Measurements from ENCODE around the gene KIF14. TPM values are rescaled to one million over a fixed set of nuclear protein-coding genes. Genes with fewer than 3 reads are reported as not detected.

The KIF14 gene
- total RNA-seq, 1 experiment from 2014 or later = 39.7 TPM

- intact Hi-C loops (cut with micrococcal nuclease; ENCODE audit: unreplicated experiment) = no loop called here
- H3K4me1 ChIP-seq (ENCODE audit: insufficient read depth, low read length, poor library complexity, severe bottlenecking) = no peaks in the 10 kb centered on the region
- ChIA-PET CTCF (no interaction called here), POLR2A (ENCODE audit: low non-redundant PET) (no interaction called here)
- DNase-seq (ENCODE audit: low spot score) = no peak
- H3K36me3 ChIP-seq (ENCODE audit: insufficient read depth, low read length, poor library complexity, severe bottlenecking) = peaks cover 11% of the 10 kb centered on the region
- no peaks in the 10 kb centered on the region for H3K9me3 ChIP-seq (ENCODE audit: low read depth, low read length, poor library complexity, severe bottlenecking)
- no peaks in the 10 kb centered on the region for H3K27me3 ChIP-seq (replicated peaks; ENCODE audit: insufficient read depth, low read depth, low read length, poor library complexity)
- no peak overlapping the region for H3K27ac ChIP-seq (ENCODE audit: low read depth, low read length, poor library complexity, severe bottlenecking)
- no peak for TF ChIP-seq EZH2 (IDR thresholded peaks at IDR 0.05; ENCODE audit: borderline replicate concordance, low read depth, low read length, poor library complexity, severe bottlenecking)
- TF ChIP-seq CTCF (conservative IDR thresholded peaks at IDR 0.05; ENCODE audit: low read depth, low read length) = no peak
- H3K4me3 ChIP-seq (ENCODE audit: low read depth, low read length, poor library complexity, severe bottlenecking) = no peak overlapping the region
- no TSS peak for BruUV-seq (replicated peaks)
These were observed 34.1 kb upstream of the KIF14 start for GRCh38 chr1:200654660-200655059.

GRCh38 chr1:200653022-200653462 is 32.5 kb upstream of the KIF14 start:
- Histone ChIP-seq H3K4me3 (ENCODE audit: low read depth, low read length, poor library complexity, severe bottlenecking) (no peak overlapping the region), H3K27me3 (replicated peaks; ENCODE audit: insufficient read depth, low read depth, low read length, poor library complexity) (no peaks in the 10 kb centered on the region), H3K27ac (ENCODE audit: low read depth, low read length, poor library complexity, severe bottlenecking) (no peak overlapping the region), H3K36me3 (ENCODE audit: insufficient read depth, low read length, poor library complexity, severe bottlenecking) (peaks cover 10% of the 10 kb centered on the region), H3K4me1 (ENCODE audit: insufficient read depth, low read length, poor library complexity, severe bottlenecking) (no peaks in the 10 kb centered on the region), H3K9me3 (ENCODE audit: low read depth, low read length, poor library complexity, severe bottlenecking) (no peaks in the 10 kb centered on the region)
- no peak for DNase-seq (ENCODE audit: low spot score)
- intact Hi-C loops (cut with micrococcal nuclease; ENCODE audit: unreplicated experiment) = no loop called here
- POLR2A ChIA-PET (ENCODE audit: low non-redundant PET) = no interaction called here
- no TSS peak for BruUV-seq (replicated peaks)
- CTCF ChIA-PET = no interaction called here
- TF ChIP-seq EZH2 (IDR thresholded peaks at IDR 0.05; ENCODE audit: borderline replicate concordance, low read depth, low read length, poor library complexity, severe bottlenecking) (no peak), CTCF (conservative IDR thresholded peaks at IDR 0.05; ENCODE audit: low read depth, low read length) (no peak)

- CTCF ChIA-PET = no interaction called here
- no peak overlapping the region for H3K4me3 ChIP-seq (ENCODE audit: low read depth, low read length, poor library complexity, severe bottlenecking)
- BruUV-seq (replicated peaks) = no TSS peak
- POLR2A ChIA-PET (ENCODE audit: low non-redundant PET) = no interaction called here
- H3K9me3 ChIP-seq (ENCODE audit: low read depth, low read length, poor library complexity, severe bottlenecking) = no peaks in the 10 kb centered on the region
- no peak for DNase-seq (ENCODE audit: low spot score)
- H3K27ac ChIP-seq (ENCODE audit: low read depth, low read length, poor library complexity, severe bottlenecking) = no peak overlapping the region
- H3K36me3 ChIP-seq (ENCODE audit: insufficient read depth, low read length, poor library complexity, severe bottlenecking) = peaks cover 7% of the 10 kb centered on the region
- no peak for TF ChIP-seq CTCF (conservative IDR thresholded peaks at IDR 0.05; ENCODE audit: low read depth, low read length)
- no peak for TF ChIP-seq EZH2 (IDR thresholded peaks at IDR 0.05; ENCODE audit: borderline replicate concordance, low read depth, low read length, poor library complexity, severe bottlenecking)
- no peaks in the 10 kb centered on the region for H3K27me3 ChIP-seq (replicated peaks; ENCODE audit: insufficient read depth, low read depth, low read length, poor library complexity)
- intact Hi-C loops (cut with micrococcal nuclease; ENCODE audit: unreplicated experiment) = no loop called here
- H3K4me1 ChIP-seq (ENCODE audit: insufficient read depth, low read length, poor library complexity, severe bottlenecking) = no peaks in the 10 kb centered on the region
These were observed 31.8 kb upstream of the KIF14 start for GRCh38 chr1:200652378-200652777.
